Central memory CD8-positive, alpha-beta T cell (primary cell): ENCODE data around the gene TNFSF8.

ENCODE experiments used
- ATAC-seq: fragments of 150-1000 bp; cut with Tn5 transposase; replicated peaks from 2 replicates; pipeline ENCODE4 v1.10.0; 2022; ENCODE audit warnings: mild to moderate bottlenecking, moderate FRiP score, moderate number of reproducible peaks; ENCODE audit not compliant: poor library complexity, severe bottlenecking; ENCODE audit errors: extremely low read depth
- DNase-seq, 2 donors: peaks; one replicate each; pipeline ENCODE4 v3.0.0; 2021; ENCODE audit warnings: low spot score in 2 of 2
- H3K27ac Mint-ChIP-seq: one replicate; pipeline ENCODE4 v1.8.0; 2022; ENCODE audit warnings: low read depth, mild to moderate bottlenecking, moderate library complexity, mixed read lengths
- H3K27me3 Mint-ChIP-seq: one replicate; pipeline ENCODE4 v1.8.0; 2022; ENCODE audit warnings: mixed read lengths
- H3K36me3 Mint-ChIP-seq: one replicate; pipeline ENCODE4 v1.8.0; 2022; ENCODE audit warnings: mild to moderate bottlenecking, moderate library complexity, mixed read lengths; ENCODE audit not compliant: insufficient read depth
- H3K4me1 Mint-ChIP-seq: one replicate; pipeline ENCODE4 v1.8.0; 2022; ENCODE audit warnings: mixed read lengths
- H3K4me3 Mint-ChIP-seq: one replicate; pipeline ENCODE4 v1.8.0; 2022; ENCODE audit warnings: mild to moderate bottlenecking, moderate library complexity, mixed read lengths
- H3K9me3 Mint-ChIP-seq: one replicate; pipeline ENCODE4 v1.8.0; 2022; ENCODE audit warnings: mixed read lengths

Gene TNFSF8

GRCh38 chr9:114853071-114853855 lies 77.1 kb downstream of the TNFSF8 start:
- H3K27me3 Mint-ChIP-seq = no peaks in the 10 kb centered on the region
- no peaks in the 10 kb centered on the region for H3K9me3 Mint-ChIP-seq
- ATAC-seq (no peak), DNase-seq (no peak)
- no peak overlapping the region for H3K27ac Mint-ChIP-seq
- H3K4me1 Mint-ChIP-seq = peaks cover 7% of the 10 kb centered on the region
- no peak overlapping the region for H3K4me3 Mint-ChIP-seq
- H3K36me3 Mint-ChIP-seq = no peaks in the 10 kb centered on the region

- no peak overlapping the region for H3K27ac Mint-ChIP-seq
- H3K9me3 Mint-ChIP-seq = no peaks in the 10 kb centered on the region
- H3K27me3 Mint-ChIP-seq = no peaks in the 10 kb centered on the region
- peaks cover 7% of the 10 kb centered on the region for H3K4me1 Mint-ChIP-seq
- H3K4me3 Mint-ChIP-seq = no peak overlapping the region
- H3K36me3 Mint-ChIP-seq = no peaks in the 10 kb centered on the region
- ATAC-seq = no peak
- no peak for DNase-seq
Observed at GRCh38 chr9:114852050-114852594, 78.3 kb downstream of the TNFSF8 start.

GRCh38 chr9:114851306-114851705 lies 79.1 kb downstream of the TNFSF8 start:
- no peak for DNase-seq
- Mint-ChIP-seq H3K9me3 (no peaks in the 10 kb centered on the region), H3K27ac (peak overlapping the region; percentile 2), H3K27me3 (no peaks in the 10 kb centered on the region), H3K4me3 (no peak overlapping the region), H3K36me3 (no peaks in the 10 kb centered on the region), H3K4me1 (peaks cover 7% of the 10 kb centered on the region)
- no peak for ATAC-seq
